GM21515 (cell line): ENCODE results near the gene P2RY8.
A peak's percentile ranks its signal among the peaks of the same experiment; 100 is the strongest.
"Not testable (repeated sequence)": the region's sequence is repeated elsewhere in the genome, so short reads cannot be mapped to it uniquely, and the experiment has no call there.

Source experiments
- ATAC-seq: cut with Tn5 transposase; IDR thresholded peaks from one replicate; pipeline ENCODE4 v1.9.1; 2021; ENCODE audit not compliant: unreplicated experiment

Gene P2RY8

GRCh38 chrX:1537031-1537715 lies at the start of gene P2RY8:
Gene P2RY8 (minus strand): TSS chrX:1537185. CDS start chrX:1466558, 70,627 bp downstream.
- ATAC-seq: peak; percentile 59

DNA sequence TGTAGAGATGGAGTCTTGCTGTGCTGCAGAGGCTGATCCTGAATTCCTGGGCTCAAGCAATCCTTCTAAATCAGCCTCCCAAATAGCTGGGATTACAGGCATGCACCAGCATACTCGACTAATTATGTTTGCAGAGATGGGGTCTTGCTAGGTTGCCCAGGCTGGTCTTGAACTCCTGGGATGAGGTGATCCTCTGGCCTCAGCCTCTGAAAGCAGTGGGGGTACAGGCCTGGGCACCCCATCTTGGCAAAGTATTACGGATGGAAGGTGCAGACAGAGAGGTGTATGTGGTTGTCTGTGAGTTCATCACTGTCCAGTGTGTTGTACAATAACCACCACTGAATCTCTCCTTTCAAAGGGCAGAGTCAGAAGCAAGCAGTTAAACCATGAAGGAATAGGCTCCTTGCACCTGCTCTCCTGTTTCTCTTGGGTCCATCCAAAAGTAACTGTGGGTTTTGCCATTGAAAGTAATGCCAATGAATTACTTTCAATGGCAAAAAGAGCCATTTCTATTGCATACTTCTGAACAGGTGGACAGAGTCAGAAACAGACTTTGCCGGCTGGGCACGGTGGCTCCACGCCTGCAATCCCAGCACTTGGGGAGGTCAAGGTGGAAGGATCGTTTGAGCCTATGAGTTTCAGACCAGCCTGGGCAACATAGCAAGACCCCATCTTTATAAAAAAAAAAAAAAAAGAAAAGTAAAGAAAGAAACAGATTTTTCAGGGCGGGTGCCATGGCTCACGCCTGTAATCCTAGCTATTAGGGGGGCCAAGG lies 47.4 kb upstream of the P2RY8 start:
- no peak for ATAC-seq

GRCh38 chrX:1582686-1583437 lies 45.9 kb upstream of the P2RY8 start:
- peak; percentile 79 for ATAC-seq

- ATAC-seq: peak; percentile 48
These were observed 44.1 kb upstream of the P2RY8 start for GRCh38 chrX:1581132-1581531.

GRCh38 chrX:1578511-1579173 lies 41.7 kb upstream of the P2RY8 start:
- ATAC-seq: no peak

GRCh38 chrX:1577845-1578244 lies 40.9 kb upstream of the P2RY8 start:
- no peak for ATAC-seq

DNA sequence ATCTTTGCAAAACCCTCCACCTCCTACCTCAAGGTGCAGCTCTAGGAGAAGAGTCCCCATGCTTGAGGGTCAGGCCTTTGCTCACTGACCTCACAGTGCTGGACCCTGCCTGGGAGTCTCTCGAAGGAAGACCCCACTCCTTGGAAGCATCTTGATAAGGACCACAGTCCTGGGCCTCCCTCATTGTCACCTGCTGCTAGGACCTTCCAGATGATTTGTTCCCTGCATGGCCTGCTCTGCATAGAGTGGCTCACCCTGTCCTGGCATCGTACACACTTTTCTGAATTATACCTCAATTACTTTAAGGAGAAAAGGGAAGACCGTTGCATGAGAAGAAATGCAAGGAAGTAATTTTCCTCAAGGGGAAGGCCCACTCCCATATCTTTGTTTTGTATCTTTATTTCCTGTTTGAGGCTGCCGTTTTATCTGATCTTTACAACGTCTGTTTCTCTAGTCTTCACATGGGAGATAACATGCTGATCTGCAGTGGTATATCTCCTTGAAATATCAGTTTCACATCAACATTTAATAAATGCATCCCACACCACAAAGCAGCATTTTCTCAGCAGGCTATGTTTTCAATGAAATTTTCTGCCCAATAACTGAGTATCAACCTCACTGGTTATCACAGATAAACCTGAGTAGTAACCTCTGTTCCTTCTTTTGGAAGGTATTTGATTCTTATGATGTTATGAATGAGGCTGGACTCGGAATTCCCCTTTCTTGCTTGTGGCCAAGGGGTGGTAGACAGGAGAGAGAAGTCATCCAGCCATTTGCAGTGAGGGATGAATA lies 39.4 kb upstream of the P2RY8 start:
- ATAC-seq: no peak

DNA sequence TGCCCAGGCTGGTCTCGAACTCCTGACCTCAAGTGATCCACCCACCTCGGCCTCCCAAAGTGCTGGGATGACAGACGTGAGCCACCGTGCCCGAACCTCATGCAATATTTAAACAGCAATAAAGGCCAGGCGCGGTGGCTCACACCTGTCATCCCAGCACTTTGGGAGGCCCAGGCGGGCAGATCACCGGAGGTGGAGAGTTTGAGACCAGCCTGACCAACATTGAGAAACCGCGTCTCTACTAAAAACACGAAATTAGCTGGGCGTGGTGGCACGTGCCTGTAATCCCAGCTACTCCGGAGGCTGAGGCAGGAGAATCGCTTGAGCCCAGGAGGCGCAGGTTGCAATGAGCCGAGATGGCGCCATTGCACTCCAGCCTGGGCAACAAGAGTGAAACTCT lies 37.2 kb upstream of the P2RY8 start:
- not testable (repeated sequence) for ATAC-seq

GRCh38 chrX:1564750-1565683 lies 28.0 kb upstream of the P2RY8 start:
- peak; percentile 73 for ATAC-seq

GRCh38 chrX:1564077-1564476 lies 27.1 kb upstream of the P2RY8 start:
- not testable (repeated sequence) for ATAC-seq

DNA sequence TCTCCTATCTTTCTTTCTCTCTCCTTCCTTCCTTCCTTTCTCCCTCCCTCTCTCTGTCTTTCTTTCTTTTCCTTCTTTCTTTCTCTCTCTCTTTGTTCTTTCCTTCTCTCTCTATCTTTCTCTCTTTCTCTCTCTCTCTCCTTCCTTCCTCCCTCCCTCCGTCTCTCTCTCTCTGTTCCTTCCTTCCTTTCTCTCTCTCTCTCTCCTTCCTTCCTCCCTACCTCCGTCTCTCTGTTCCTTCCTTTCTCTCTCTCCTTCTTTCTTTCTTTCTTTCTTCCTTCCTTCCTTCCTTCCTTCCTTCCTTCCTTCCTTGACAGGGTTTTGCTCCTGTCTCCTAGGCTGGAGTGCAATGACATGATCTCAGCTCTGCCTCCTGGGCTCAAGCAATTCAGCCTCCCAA lies 24.2 kb upstream of the P2RY8 start:
- no peak for ATAC-seq

DNA sequence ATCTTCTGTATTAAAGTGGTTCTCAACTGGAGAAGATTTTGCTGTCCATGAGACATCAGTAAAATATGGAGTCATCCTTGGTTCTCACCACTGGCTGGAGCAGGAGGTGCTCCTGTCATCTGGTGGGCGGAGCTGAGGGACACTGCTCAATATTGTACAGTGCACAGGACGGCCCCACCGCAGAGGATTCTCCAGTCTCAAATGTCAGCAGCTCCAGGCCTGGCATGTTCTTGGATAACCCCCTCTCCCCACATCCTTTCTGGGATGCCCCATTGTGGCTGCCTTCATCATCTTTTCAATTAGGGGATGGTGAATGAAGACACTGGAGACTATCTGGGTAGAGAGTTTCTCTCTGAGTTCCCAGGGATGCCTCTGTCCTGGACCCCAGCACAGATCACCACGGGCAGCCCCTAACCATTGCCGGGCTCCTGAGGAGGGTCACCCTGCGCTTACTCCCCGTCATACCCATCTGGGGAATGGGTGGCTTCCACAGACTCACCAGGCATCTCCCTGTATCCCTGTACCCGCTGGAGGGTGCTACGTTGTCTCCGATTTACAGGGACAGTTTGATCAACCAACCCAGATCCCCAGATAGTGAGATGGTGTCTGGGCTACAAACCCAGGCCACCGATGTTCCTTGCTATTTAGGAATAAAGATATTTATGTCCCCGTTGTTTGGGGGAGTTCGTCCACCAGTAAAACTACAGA lies 21.9 kb upstream of the P2RY8 start:
- no peak for ATAC-seq

DNA sequence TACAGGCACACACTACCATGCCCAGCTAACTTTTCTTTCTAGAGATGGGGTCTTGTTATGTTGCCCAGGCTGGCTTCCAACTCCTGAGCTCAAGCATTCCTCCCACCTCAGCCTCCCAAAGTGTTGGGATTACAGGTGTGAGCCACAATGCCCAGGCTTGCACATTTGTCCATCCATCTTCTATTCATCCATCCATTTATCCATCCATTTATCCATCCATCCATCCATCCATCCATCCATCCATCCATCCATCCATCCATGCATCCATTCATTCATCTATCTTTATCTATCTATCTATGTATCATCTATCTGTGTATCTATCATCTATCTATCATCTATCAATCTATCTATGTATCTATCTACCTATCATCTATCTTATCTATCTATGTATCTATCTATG lies 20.5 kb upstream of the P2RY8 start:
- ATAC-seq: not testable (repeated sequence)

- ATAC-seq: no peak
These were observed 18.4 kb upstream of the P2RY8 start for GRCh38 chrX:1555370-1555769.

DNA sequence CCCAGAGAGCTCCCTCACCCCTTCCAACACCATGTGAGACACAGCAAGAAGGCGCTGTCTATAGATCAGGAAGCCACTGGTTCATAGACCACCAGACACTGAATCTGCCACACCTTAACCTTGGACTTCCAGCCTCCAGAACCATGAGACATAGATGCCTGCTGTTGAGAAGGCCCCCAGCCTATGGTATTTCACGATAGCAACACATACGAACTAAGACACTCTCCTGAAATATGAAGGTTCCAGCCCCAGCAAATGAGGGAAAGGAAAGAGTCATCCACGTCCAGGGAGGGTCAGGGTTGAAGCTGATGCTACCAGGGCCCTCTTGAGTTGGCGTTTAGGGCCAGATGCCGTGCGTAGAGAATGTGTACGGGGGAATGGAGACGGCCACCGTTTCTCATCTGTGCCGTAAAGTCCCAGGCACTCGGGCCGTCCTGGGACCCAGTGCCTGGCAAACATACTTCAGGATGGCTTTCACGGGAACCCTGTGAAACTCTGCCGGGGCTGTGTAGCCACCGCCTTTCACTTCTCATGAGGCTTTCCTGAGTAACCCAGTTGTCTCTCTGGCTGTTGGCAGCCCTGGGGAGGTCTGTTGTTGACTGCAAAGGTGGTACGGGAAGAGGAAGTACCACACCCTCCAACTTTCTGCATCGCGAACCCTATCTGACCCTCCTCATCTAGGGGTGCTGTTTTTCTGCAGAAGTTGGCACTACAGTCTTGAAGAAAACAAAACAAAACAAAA lies 17.7 kb upstream of the P2RY8 start:
- no peak for ATAC-seq

DNA sequence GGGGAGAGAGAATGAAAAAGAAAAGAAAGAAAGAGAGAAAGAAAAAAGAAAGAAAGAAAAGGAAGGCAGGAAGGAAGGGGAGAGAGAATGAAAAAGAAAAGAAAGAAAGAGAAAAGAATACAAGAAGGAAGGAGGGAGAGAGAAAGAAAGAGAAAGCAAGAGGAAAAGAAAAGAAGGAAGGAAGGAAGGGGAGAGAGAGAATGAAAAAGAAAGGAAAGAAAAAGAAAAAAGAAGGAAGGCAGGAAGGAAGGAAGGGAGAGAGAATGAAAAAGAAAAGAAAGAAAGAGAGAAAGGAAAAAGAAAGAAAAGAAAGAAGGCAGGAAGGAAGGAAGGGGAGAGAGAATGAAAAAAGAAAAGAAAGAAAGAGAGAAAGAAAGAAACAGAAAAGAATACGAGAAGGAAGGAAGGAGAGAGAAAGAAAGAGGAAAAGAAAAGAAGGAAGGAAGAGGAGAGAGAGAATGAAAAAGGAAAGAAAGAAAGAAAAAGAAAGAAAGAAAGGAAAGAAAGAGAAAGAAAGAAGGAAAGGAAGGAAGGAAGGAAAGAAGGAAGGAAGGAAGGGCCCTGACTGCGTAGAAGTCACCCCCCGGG lies 15.1 kb upstream of the P2RY8 start:
- ATAC-seq: no peak

GRCh38 chrX:1546691-1547251 lies 9.8 kb upstream of the P2RY8 start:
- ATAC-seq: no peak
